Superior temporal gyrus (tissue), 1 donor: Measurements from ENCODE around the gene SEMA4C.

Source experiments
- DNase-seq: peaks from one replicate; pipeline ENCODE4 v3.0.0-alpha.2; 2016; ENCODE audit errors: extremely low spot score

SEMA4C gene

GRCh38 chr2:96822786-96823185 lies 47.1 kb downstream of the SEMA4C start:
- no peak for DNase-seq

- no peak for DNase-seq
These were observed 48.7 kb downstream of the SEMA4C start for GRCh38 chr2:96821113-96821675.

- DNase-seq: no peak
These were observed 49.9 kb downstream of the SEMA4C start for GRCh38 chr2:96819876-96820511.

- no peak for DNase-seq
These were observed 50.6 kb downstream of the SEMA4C start for GRCh38 chr2:96819128-96819875.

GRCh38 chr2:96817882-96818281 lies 52.0 kb downstream of the SEMA4C start:
- DNase-seq: peak; percentile 13

- DNase-seq: no peak
These were observed 52.8 kb downstream of the SEMA4C start for GRCh38 chr2:96816836-96817702.

- peak; percentile 93 for DNase-seq
These were observed 53.6 kb downstream of the SEMA4C start, which contains the start of gene CNNM3 for GRCh38 chr2:96816127-96816835. Gene CNNM3, plus strand, starts transcription at chr2:96816268. Its CDS starts 10 bp downstream, at chr2:96816278.

GRCh38 chr2:96815326-96816126 lies 54.4 kb downstream of the SEMA4C start:
- peak; percentile 53 for DNase-seq

- DNase-seq: no peak
These were observed 56.2 kb downstream of the SEMA4C start for GRCh38 chr2:96813656-96814055.

- DNase-seq: no peak
These were observed 58.0 kb downstream of the SEMA4C start for GRCh38 chr2:96811917-96812316.

- DNase-seq: no peak
These were observed 59.1 kb downstream of the SEMA4C start for GRCh38 chr2:96810783-96811192.

- peak; percentile 43 for DNase-seq
These were observed 59.7 kb downstream of the SEMA4C start for GRCh38 chr2:96809951-96810782.
